Measurements from ENCODE around the gene TARS3. TPM values are rescaled to one million over a fixed set of nuclear protein-coding genes. Genes with fewer than 3 reads are reported as not detected.

Gene TARS3
- total RNA-seq, 4 donors from 2014 or later, result 2.9 to 16.6 (median 7.8) TPM

DNA sequence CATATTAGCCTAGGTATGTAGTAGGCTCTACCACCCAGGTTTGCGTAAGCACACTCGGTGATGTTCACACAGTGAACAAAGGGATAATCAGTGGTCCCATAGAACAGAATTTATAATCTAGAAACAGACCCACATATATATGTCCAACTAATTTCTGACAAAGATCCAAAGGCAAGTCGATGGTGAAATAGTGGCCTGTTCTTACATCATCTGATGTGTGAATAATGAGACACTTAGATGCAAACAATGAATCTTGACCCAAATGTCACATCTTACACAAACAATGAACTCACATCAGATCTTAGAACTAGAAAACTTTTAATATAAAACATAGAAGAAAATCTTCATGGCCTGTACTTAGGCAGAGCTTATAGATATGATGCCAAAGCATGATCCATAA, 54.5 kb downstream of the TARS3 start:
- DNase-seq, result no peak
- Histone ChIP-seq H3K36me3 (peaks cover 0 to 76% (median 0%) of the 10 kb centered on the region in 3 donors), H3K4me3 (no peak overlapping the region), H3K27me3 (no peaks in the 10 kb centered on the region), H3K9me3 (no peaks in the 10 kb centered on the region), H3K27ac (no peak overlapping the region), H3K4me1 (no peaks in the 10 kb centered on the region)
- WGBS, 2 donors, result 84% methylated on average over 3 of the region's 3 CpGs
- intact Hi-C loops (cut with DNase I), result no loop called here
- TF ChIP-seq POLR2A (IDR thresholded peaks at IDR 0.05) (no peak), CTCF (IDR thresholded peaks at IDR 0.05) (no peak)

DNA sequence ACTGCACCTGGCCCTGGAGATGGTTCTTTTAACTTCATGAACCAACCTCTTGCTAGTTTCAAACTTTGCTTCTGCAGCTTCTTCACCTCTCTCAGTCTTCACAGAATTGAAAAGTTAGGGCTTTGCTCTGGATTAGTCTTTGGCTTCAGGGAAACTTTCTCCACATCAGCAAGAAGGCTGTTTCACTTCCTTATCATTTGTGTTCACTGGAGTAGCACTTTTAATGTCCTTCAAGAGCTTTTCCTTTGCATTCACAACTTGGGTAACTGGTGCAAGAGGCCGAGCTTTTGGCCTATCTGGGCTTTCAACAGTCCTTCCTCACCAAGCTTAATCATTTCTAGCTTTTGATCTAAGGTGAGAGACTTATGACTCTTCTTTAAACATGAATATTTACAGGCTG, 56.4 kb downstream of the TARS3 start:
- Histone ChIP-seq H3K4me1 (no peaks in the 10 kb centered on the region), H3K27ac (no peak overlapping the region), H3K27me3 (no peaks in the 10 kb centered on the region), H3K36me3 (peaks cover 0 to 61% (median 0%) of the 10 kb centered on the region in 3 donors), H3K9me3 (no peaks in the 10 kb centered on the region), H3K4me3 (no peak overlapping the region)
- 85 to 91% methylated on average over 1 of the region's 1 CpG for WGBS, 2 donors
- TF ChIP-seq CTCF (IDR thresholded peaks at IDR 0.05) (no peak), POLR2A (IDR thresholded peaks at IDR 0.05) (no peak)
- intact Hi-C loops (cut with DNase I), result no loop called here
- no peak for DNase-seq

DNA sequence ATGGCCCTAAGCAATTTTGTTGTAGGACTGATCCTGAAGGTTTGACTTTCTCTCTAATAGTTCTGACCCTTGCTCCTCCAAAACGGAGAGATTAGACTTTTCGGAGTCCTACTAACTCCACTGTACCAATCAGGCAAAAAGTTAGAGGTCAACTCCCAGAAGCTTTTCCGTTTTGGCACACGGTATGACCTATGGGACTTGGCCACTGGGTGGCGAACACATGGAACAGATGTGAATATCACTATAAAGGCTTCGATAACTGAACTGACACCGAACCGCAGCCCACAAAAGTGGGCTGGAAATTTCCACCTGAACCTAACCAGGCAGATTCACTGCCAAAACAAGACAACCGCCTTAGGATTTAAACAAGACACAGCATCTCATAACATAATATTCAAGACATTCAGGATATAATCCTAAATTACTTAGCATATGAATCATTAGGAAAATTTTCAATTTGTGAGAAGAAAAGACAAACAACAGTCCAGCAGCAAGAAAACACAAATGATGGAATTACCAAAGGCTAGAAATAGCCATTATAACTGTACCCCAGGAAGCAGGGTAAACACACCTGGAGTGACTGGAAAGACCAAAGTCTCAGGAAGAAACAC, 59.9 kb downstream of the TARS3 start:
- Histone ChIP-seq H3K9me3 (no peaks in the 10 kb centered on the region), H3K4me1 (no peaks in the 10 kb centered on the region), H3K36me3 (peaks cover 0 to 50% (median 0%) of the 10 kb centered on the region in 3 donors), H3K27me3 (no peaks in the 10 kb centered on the region), H3K4me3 (no peak overlapping the region), H3K27ac (no peak overlapping the region)
- 80% methylated on average over 9 of the region's 9 CpGs for WGBS, 2 donors
- no peak for DNase-seq
- no peak for TF ChIP-seq POLR2A (IDR thresholded peaks at IDR 0.05)
- peak in 3 of 6 experiments; percentile 8 to 33 (median 22) for TF ChIP-seq CTCF (IDR thresholded peaks at IDR 0.05)
- intact Hi-C loops (cut with DNase I), result no loop called here

- no peak for TF ChIP-seq POLR2A (IDR thresholded peaks at IDR 0.05)
- TF ChIP-seq CTCF (IDR thresholded peaks at IDR 0.05), result no peak
- Histone ChIP-seq H3K36me3 (peaks cover 0 to 48% (median 0%) of the 10 kb centered on the region in 3 donors), H3K9me3 (no peaks in the 10 kb centered on the region), H3K4me3 (no peak overlapping the region), H3K4me1 (no peaks in the 10 kb centered on the region), H3K27me3 (no peaks in the 10 kb centered on the region), H3K27ac (no peak overlapping the region)
- no peak for DNase-seq
- intact Hi-C loops (cut with DNase I), result no loop called here
- WGBS, 2 donors, result 88 to 97% methylated on average over 1 of the region's 1 CpG
Measured at GRCh38 chr15:101662203-101662602, 62.1 kb downstream of the TARS3 start.

GRCh38 chr15:101660005-101660404, 64.3 kb downstream of the TARS3 start:
- Histone ChIP-seq H3K4me1 (no peaks in the 10 kb centered on the region), H3K9me3 (no peaks in the 10 kb centered on the region), H3K27ac (no peak overlapping the region), H3K27me3 (no peaks in the 10 kb centered on the region), H3K4me3 (no peak overlapping the region), H3K36me3 (peaks cover 0 to 64% (median 0%) of the 10 kb centered on the region in 3 donors)
- intact Hi-C loops (cut with DNase I), result no loop called here
- 93% methylated on average over 2 of the region's 2 CpGs for WGBS, 2 donors
- no peak for TF ChIP-seq CTCF (IDR thresholded peaks at IDR 0.05)
- TF ChIP-seq POLR2A (IDR thresholded peaks at IDR 0.05), result no peak
- no peak for DNase-seq
